B cell (primary cell): Measurements from ENCODE around the gene MPC2. TPM values are rescaled to one million over a fixed set of nuclear protein-coding genes. Genes with fewer than 3 reads are reported as not detected.
"Not testable (repeated sequence)": the region's sequence is repeated elsewhere in the genome, so short reads cannot be mapped to it uniquely, and the experiment has no call there.

Experiments used
- ATAC-seq: fragments of 200-7000 bp; cut with Tn5 transposase; one replicate; pipeline ENCODE4 v1.10.0; 2021; ENCODE audit warnings: low read depth, mild to moderate bottlenecking, moderate number of reproducible peaks, moderate library complexity
- CTCF ChIA-PET: fragments of 350-600 bp; sonication (Branson Sonifier 250); formaldehyde crosslinking; loops from one replicate; lab custom pipeline; 2021; ENCODE audit warnings: antibody characterized with exemption, inconsistent platforms; lab: Charles Lee
- POLR2A ChIA-PET: fragments of 350-600 bp; sonication (Branson Sonifier 250); formaldehyde crosslinking; loops from one replicate; lab custom pipeline; 2021; ENCODE audit warnings: antibody characterized with exemption; lab: Charles Lee
- DNase-seq: peaks from one replicate; pipeline ENCODE4 v3.0.0; 2013
- H2AFZ ChIP-seq: 2 replicates; pipeline ENCODE4 v1.6.1; 2012; ENCODE audit warnings: mild to moderate bottlenecking, low read depth, low read length; ENCODE audit not compliant: insufficient read depth, poor library complexity, severe bottlenecking
- H3K27ac ChIP-seq, 2 donors: 1 replicate in 1 of 2; 2 replicates in 1 of 2; pipeline ENCODE4 v1.5.1; 2012 to 2013; ENCODE audit warnings: low read length in 2 of 2, mild to moderate bottlenecking in 2 of 2, moderate library complexity in 1 of 2
- H3K27me3 ChIP-seq, 4 experiments: fragments of 200-600 bp in 1 of 4; sonication (generic) in 1 of 4; replicated peaks in 1 of 4; 1 replicate in 2 of 4; 2 replicates in 2 of 4; pipeline versions ENCODE4 v1.6.1 to v1.7.0; 2013 to 2016; ENCODE audit warnings: low read length in 3 of 4, mild to moderate bottlenecking in 2 of 4, mixed read lengths in 1 of 4, moderate library complexity in 1 of 4; ENCODE audit not compliant: insufficient read depth in 4 of 4, control insufficient read depth in 3 of 4; ENCODE audit errors: control extremely low read depth in 1 of 4
- H3K36me3 ChIP-seq, 2 experiments: replicated peaks in 1 of 2; 1 replicate in 1 of 2; 2 replicates in 1 of 2; pipeline versions ENCODE4 v1.6.1 to v1.7.1; 2013; ENCODE audit warnings: low read length in 1 of 2; ENCODE audit not compliant: insufficient read depth in 2 of 2, control insufficient read depth in 1 of 2; ENCODE audit errors: control extremely low read depth in 1 of 2, extremely low read depth in 1 of 2
- H3K4me1 ChIP-seq, 2 donors: fragments of 200-600 bp in 1 of 2; sonication (generic) in 1 of 2; 1 replicate in 1 of 2; 2 replicates in 1 of 2; pipeline versions ENCODE4 v1.5.1 to v1.6.1; 2013 to 2017; ENCODE audit warnings: low read length in 2 of 2; ENCODE audit not compliant: control insufficient read depth in 2 of 2, insufficient read depth in 2 of 2
- H3K4me2 ChIP-seq: replicated peaks from 2 replicates; pipeline ENCODE3; 2012; ENCODE audit warnings: mild to moderate bottlenecking, low read depth, low read length; ENCODE audit not compliant: poor library complexity, severe bottlenecking
- H3K4me3 ChIP-seq, 5 experiments: fragments of 200-600 bp in 1 of 5; sonication (generic) in 1 of 5; 1 replicate in 3 of 5; 2 replicates in 2 of 5; pipeline versions ENCODE4 v1.5.1 to v1.7.0; 2011 to 2016; ENCODE audit warnings: low read length in 4 of 5, mild to moderate bottlenecking in 4 of 5, low read depth in 2 of 5, control low read depth in 1 of 5, moderate library complexity in 1 of 5; ENCODE audit not compliant: insufficient read depth in 1 of 5; ENCODE audit errors: control extremely low read depth in 1 of 5, extremely low read depth in 1 of 5
- H3K79me2 ChIP-seq: fragments of 200-600 bp; sonication (generic); one replicate; pipeline ENCODE4 v1.6.0; 2016; ENCODE audit warnings: low read length; ENCODE audit not compliant: control insufficient read depth, insufficient read depth
- H3K9ac ChIP-seq: fragments of 200-600 bp; sonication (generic); 2 replicates; pipeline ENCODE4 v1.6.1; 2017; ENCODE audit warnings: mild to moderate bottlenecking, low read length, moderate library complexity
- H3K9me3 ChIP-seq, 3 donors: one replicate each; pipeline versions ENCODE4 v1.6.1 to v1.7.1; 2013; ENCODE audit warnings: low read length in 2 of 3; ENCODE audit not compliant: control insufficient read depth in 2 of 3, insufficient read depth in 1 of 3; ENCODE audit errors: control extremely low read depth in 1 of 3
- H4K20me1 ChIP-seq: 2 replicates; pipeline ENCODE4 v1.6.0; 2012; ENCODE audit warnings: mild to moderate bottlenecking, low read length; ENCODE audit not compliant: insufficient read depth, control insufficient read depth, poor library complexity, severe bottlenecking
- H3K27ac Mint-ChIP-seq: one replicate; pipeline ENCODE4 v1.8.0; 2021; ENCODE audit warnings: mixed read lengths
- H3K27me3 Mint-ChIP-seq: one replicate; pipeline ENCODE4 v1.8.0; 2021; ENCODE audit warnings: mixed read lengths
- H3K4me1 Mint-ChIP-seq: one replicate; pipeline ENCODE4 v1.8.0; 2021; ENCODE audit warnings: mixed read lengths
- H3K4me3 Mint-ChIP-seq: one replicate; pipeline ENCODE4 v1.8.0; 2021; ENCODE audit warnings: mixed read lengths
- H3K9me3 Mint-ChIP-seq: one replicate; pipeline ENCODE4 v1.8.0; 2022; ENCODE audit warnings: mixed read lengths; ENCODE audit not compliant: insufficient read depth
- CTCF ChIP-seq: fragments of 200-600 bp; IDR thresholded peaks from one replicate; pipeline ENCODE4 v1.8.0; 2022; ENCODE audit warnings: antibody characterized with exemption, mild to moderate bottlenecking
- EZH2 ChIP-seq: IDR thresholded peaks from 2 replicates; pipeline ENCODE4 v1.6.1; 2012; ENCODE audit warnings: borderline replicate concordance, low read depth, mild to moderate bottlenecking, moderate library complexity, low read length; ENCODE audit not compliant: insufficient read depth, poor library complexity, severe bottlenecking
- WGBS: methylation state at CpG from one replicate; pipeline ENCODE4 v1.1.5; 2013; ENCODE audit warnings: missing lambda C conversion rate; ENCODE audit not compliant: insufficient coverage; 5-methylcytosine and 5-hydroxymethylcytosine counted together
- intact Hi-C: fragments of 100-400 bp; cut with micrococcal nuclease; formaldehyde crosslinking; loops from one replicate; pipeline ENCODE4 v1.10.0; 2022
- polyA plus RNA-seq: library from polyadenylated mRNA; depleted of rRNA; stranded (reverse); fragments of >200 nt; gene quantifications from 2 replicates; pipeline ENCODE4 v1.2.3, GENCODE V29; 2012
- total RNA-seq, 2 donors: library from RNA; stranded (reverse); fragments of 120-200 nt in 1 of 2; gene quantifications; 1 replicate in 1 of 2; 2 replicates in 1 of 2; pipeline versions ENCODE4 v1.2.3 to v1.2.4, GENCODE V29; 2013 to 2022

Gene MPC2
- total and polyA plus RNA-seq, 2 donors (not counting 1 experiment from before 2014, with no cell fraction given): 16.4 to 17.5 TPM

DNA sequence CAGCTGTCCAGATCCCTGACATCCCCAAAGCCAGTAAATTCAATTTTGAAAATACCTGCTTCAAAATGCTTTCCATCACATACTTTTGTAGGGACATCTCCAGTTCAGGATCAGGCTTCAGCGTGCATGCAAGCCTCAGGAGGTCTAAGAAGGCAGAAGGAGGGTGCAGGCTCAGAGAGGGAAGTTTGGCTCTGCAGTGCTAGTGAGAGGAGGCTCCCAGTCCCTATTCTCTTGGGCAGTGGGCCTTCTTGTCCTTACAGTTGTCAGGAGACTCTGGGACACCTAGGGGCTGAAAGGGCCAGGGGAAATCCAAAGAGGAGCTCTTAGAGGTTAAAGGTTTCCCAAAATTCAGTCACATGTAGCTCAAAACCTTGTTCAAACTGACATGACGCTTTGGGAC lies 43.1 kb downstream of the MPC2 start:
- H3K4me1 Mint-ChIP-seq: peaks cover 8% of the 10 kb centered on the region
- no peak overlapping the region for H3K27ac Mint-ChIP-seq
- H3K9me3 Mint-ChIP-seq: no peaks in the 10 kb centered on the region
- H3K9me3 ChIP-seq: no peaks in the 10 kb centered on the region
- H3K27ac ChIP-seq: no peak overlapping the region
- DNase-seq: no peak
- ChIA-PET POLR2A (interaction anchor here (0.7 kb wide), 1 partner anchor 11 kb away, joined by 10 read pairs; no protein-coding TSS in a partner anchor), CTCF (interaction anchor here (0.6 kb wide), 1 partner anchor 9 kb away, joined by 3 read pairs; no protein-coding TSS in a partner anchor)
- no peak overlapping the region for H3K9ac ChIP-seq
- no peaks in the 10 kb centered on the region for H4K20me1 ChIP-seq
- H2AFZ ChIP-seq: no peak overlapping the region
- intact Hi-C loops: no loop called here
- H3K4me3 ChIP-seq: no peak overlapping the region
- 100% methylated on average over 1 of the region's 2 CpGs for WGBS
- no peaks in the 10 kb centered on the region for H3K36me3 ChIP-seq
- H3K27me3 ChIP-seq: no peaks in the 10 kb centered on the region
- H3K4me3 Mint-ChIP-seq: no peak overlapping the region
- no peaks in the 10 kb centered on the region for H3K27me3 Mint-ChIP-seq
- no peak for ATAC-seq
- TF ChIP-seq CTCF (no peak), EZH2 (no peak)
- no peak overlapping the region for H3K4me2 ChIP-seq
- H3K4me1 ChIP-seq: peaks cover 4 to 9% of the 10 kb centered on the region in 2 donors
- H3K79me2 ChIP-seq: no peaks in the 10 kb centered on the region

- CTCF ChIA-PET: no interaction called here
- no peak overlapping the region for H3K27ac Mint-ChIP-seq
- H4K20me1 ChIP-seq: no peaks in the 10 kb centered on the region
- DNase-seq (no peak), ATAC-seq (no peak)
- no peak overlapping the region for H3K27ac ChIP-seq
- H3K27me3 Mint-ChIP-seq: no peaks in the 10 kb centered on the region
- no peak overlapping the region for H3K9ac ChIP-seq
- H3K79me2 ChIP-seq: no peaks in the 10 kb centered on the region
- no peak overlapping the region for H2AFZ ChIP-seq
- H3K27me3 ChIP-seq: no peaks in the 10 kb centered on the region
- H3K4me2 ChIP-seq: no peak overlapping the region
- H3K9me3 ChIP-seq: no peaks in the 10 kb centered on the region
- intact Hi-C loops: no loop called here
- H3K9me3 Mint-ChIP-seq: no peaks in the 10 kb centered on the region
- H3K4me1 Mint-ChIP-seq: peaks cover 8% of the 10 kb centered on the region
- H3K4me1 ChIP-seq: peaks cover 4 to 9% of the 10 kb centered on the region in 2 donors
- TF ChIP-seq CTCF: no peak
- no peak for TF ChIP-seq EZH2
- POLR2A ChIA-PET: no interaction called here
- no peak overlapping the region for H3K4me3 ChIP-seq
- no peaks in the 10 kb centered on the region for H3K36me3 ChIP-seq
- H3K4me3 Mint-ChIP-seq: no peak overlapping the region
These were observed 46.5 kb downstream of the MPC2 start for GRCh38 chr1:167890400-167890799.

- H3K9ac ChIP-seq, POLR2A ChIA-PET, H3K9me3 Mint-ChIP-seq, H3K36me3 ChIP-seq, H3K4me3 Mint-ChIP-seq, H4K20me1 ChIP-seq, H3K27me3 ChIP-seq, H3K79me2 ChIP-seq, H3K4me1 ChIP-seq, H3K27ac Mint-ChIP-seq, H3K4me3 ChIP-seq, H3K27me3 Mint-ChIP-seq, DNase-seq, H3K4me2 ChIP-seq, CTCF ChIA-PET, intact Hi-C loops, H3K4me1 Mint-ChIP-seq, H2AFZ ChIP-seq, ATAC-seq, H3K27ac ChIP-seq, H3K9me3 ChIP-seq: not testable (repeated sequence)
- WGBS: no CpG with 5 or more reads among the region's 2 CpGs
These were observed 49.7 kb downstream of the MPC2 start for GRCh38 chr1:167887187-167887586.
